Glomerular visceral epithelial cell (primary cell): ENCODE data around the gene A4GALT.
"Not testable (repeated sequence)": the region's sequence is repeated elsewhere in the genome, so short reads cannot be mapped to it uniquely, and the experiment has no call there.

ENCODE experiments used
- DNase-seq: peaks from one replicate; pipeline ENCODE4 v3.0.0-alpha.2; 2016; ENCODE audit errors: extremely low spot score

A4GALT gene

GRCh38 chr22:42682113-42682851 lies 38.4 kb downstream of the A4GALT start:
- DNase-seq, result no peak

GRCh38 chr22:42680648-42681047 lies 40.0 kb downstream of the A4GALT start:
- DNase-seq, result peak; percentile 89

GRCh38 chr22:42679691-42680090 lies 41.0 kb downstream of the A4GALT start:
- no peak for DNase-seq

GRCh38 chr22:42678894-42679293 lies 41.8 kb downstream of the A4GALT start:
- no peak for DNase-seq

GRCh38 chr22:42677936-42678335 lies 42.7 kb downstream of the A4GALT start:
- not testable (repeated sequence) for DNase-seq

- no peak for DNase-seq
Measured at GRCh38 chr22:42676059-42676607, 44.5 kb downstream of the A4GALT start.

- peak; percentile 26 for DNase-seq
Measured at GRCh38 chr22:42673898-42674401, 46.7 kb downstream of the A4GALT start.

- not testable (repeated sequence) for DNase-seq
Measured at GRCh38 chr22:42673071-42673470, 47.6 kb downstream of the A4GALT start.

GRCh38 chr22:42670921-42671709 lies 49.6 kb downstream of the A4GALT start:
- DNase-seq, result no peak

- no peak for DNase-seq
Measured at GRCh38 chr22:42670046-42670445, 50.6 kb downstream of the A4GALT start.

GRCh38 chr22:42666393-42666792 lies 54.3 kb downstream of the A4GALT start:
- DNase-seq, result not testable (repeated sequence)

GRCh38 chr22:42664976-42665831 lies 55.5 kb downstream of the A4GALT start:
- DNase-seq, result no peak

GRCh38 chr22:42661985-42662831 lies 58.5 kb downstream of the A4GALT start:
- peak; percentile 69 for DNase-seq

GRCh38 chr22:42656578-42656977 lies 64.1 kb downstream of the A4GALT start:
- no peak for DNase-seq

- DNase-seq, result no peak
Measured at GRCh38 chr22:42655693-42656092, 65.0 kb downstream of the A4GALT start.

GRCh38 chr22:42654436-42655073 lies 66.1 kb downstream of the A4GALT start:
- DNase-seq, result no peak

GRCh38 chr22:42653999-42654398 lies 66.7 kb downstream of the A4GALT start:
- no peak for DNase-seq

- peak; percentile 51 for DNase-seq
Measured at GRCh38 chr22:42651134-42651533, 69.5 kb downstream of the A4GALT start.

GRCh38 chr22:42649246-42650099 lies 71.2 kb downstream of the A4GALT start, which contains the start of gene CYB5R3:
CYB5R3 (minus strand) TSS chr22:42649392; CDS start chr22:42649315, 77 bp downstream.
- peak; percentile 80 for DNase-seq
